ENCODE measurements around the gene PRAMEF15.
"Not testable (repeated sequence)": the region's sequence is repeated elsewhere in the genome, so short reads cannot be mapped to it uniquely, and the experiment has no call there.

DNA sequence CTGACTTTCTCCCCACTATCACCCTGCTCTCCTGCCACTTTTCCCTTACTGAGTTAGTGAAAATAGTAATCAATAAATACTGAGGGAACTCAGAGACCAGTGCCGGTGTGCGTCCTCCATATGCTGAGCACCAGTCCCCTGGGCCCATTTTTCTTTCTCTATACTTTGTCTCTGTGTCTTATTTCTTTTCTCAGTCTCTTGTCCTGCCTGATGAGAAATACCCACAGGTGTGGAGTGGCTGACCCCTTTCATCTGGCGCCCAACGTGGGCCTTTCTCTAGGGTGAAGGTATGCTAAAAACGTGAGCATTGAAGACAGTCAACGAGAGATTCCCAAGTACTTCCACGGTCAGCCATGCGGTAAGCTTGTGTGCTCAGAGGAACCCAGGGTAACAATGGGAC lies 38.1 kb downstream of the PRAMEF15 start:
- TF ChIP-seq, protein P1, sequence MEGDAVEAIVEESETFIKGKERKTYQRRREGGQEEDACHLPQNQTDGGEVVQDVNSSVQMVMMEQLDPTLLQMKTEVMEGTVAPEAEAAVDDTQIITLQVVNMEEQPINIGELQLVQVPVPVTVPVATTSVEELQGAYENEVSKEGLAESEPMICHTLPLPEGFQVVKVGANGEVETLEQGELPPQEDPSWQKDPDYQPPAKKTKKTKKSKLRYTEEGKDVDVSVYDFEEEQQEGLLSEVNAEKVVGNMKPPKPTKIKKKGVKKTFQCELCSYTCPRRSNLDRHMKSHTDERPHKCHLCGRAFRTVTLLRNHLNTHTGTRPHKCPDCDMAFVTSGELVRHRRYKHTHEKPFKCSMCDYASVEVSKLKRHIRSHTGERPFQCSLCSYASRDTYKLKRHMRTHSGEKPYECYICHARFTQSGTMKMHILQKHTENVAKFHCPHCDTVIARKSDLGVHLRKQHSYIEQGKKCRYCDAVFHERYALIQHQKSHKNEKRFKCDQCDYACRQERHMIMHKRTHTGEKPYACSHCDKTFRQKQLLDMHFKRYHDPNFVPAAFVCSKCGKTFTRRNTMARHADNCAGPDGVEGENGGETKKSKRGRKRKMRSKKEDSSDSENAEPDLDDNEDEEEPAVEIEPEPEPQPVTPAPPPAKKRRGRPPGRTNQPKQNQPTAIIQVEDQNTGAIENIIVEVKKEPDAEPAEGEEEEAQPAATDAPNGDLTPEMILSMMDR (IDR thresholded peaks at IDR 0.05) = not testable (repeated sequence)
- TF ChIP-seq POLR2A (IDR thresholded peaks at IDR 0.05) = not testable (repeated sequence)

Data from uterus (tissue), 2 donors.